NCI-H2029 treated with DMSO at 0.1 percent for 48 hours (cell line): ENCODE data around the gene GTF2A2.
A peak's percentile ranks its signal among the peaks of the same experiment; 100 is the strongest.
"Not testable (repeated sequence)": the region's sequence is repeated elsewhere in the genome, so short reads cannot be mapped to it uniquely, and the experiment has no call there.

ENCODE experiments used
- DNase-seq: peaks from one replicate; lab custom pipeline; 2025; lab: John Stamatoyannopoulos, UW

The GTF2A2 gene

GRCh38 chr15:59674361-59674877 is 17.1 kb upstream of the GTF2A2 start:
- no peak for DNase-seq

- DNase-seq = no peak
These were observed 11.2 kb upstream of the GTF2A2 start for GRCh38 chr15:59668556-59668955.

- DNase-seq = no peak
These were observed 4.9 kb upstream of the GTF2A2 start for GRCh38 chr15:59662260-59662659.

DNA sequence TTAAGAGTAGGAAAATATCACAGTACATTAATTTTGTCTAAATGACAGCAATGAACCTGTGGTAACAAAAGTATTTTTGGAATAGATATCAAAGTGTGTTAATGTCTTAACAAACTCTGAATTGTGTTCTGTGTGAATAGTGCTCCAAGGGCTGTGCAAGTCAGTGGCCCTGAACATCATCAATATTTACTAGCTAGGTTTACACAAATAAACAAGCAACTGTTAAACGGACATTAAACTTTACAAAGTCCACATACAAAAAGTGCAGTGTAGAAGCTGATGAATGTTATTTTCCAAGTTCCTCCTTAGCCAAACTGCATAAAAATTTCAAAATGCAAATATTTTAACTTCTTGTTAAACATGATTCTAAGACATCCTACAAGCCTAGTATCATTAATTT is 2.1 kb upstream of the GTF2A2 start:
- DNase-seq = no peak

DNA sequence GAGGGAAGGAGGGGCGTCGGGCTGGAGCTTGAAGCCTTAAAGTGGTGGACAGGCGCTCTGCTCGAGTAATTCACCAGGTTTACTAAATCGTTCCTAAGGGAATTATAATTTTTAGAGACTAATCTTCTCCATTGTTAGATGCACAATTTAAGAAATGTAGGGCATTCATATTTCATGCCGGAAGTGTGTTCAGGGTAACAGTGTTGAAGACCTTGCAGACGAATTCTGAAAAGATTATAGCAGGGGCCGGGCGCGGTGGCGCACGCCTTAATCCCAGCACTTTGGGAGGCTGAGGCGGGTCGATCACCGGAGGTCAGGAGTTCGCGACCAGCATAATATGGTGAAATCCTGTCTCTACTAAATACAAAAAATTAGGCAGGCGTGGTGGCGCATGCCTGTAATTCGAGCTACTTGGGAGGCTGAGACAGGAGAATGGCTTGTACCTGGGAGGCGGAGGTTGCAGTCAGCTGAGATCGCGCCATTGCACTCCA is 365 bp upstream of the GTF2A2 start:
- no peak for DNase-seq

- DNase-seq = no peak
These were observed 3.3 kb downstream of the GTF2A2 start for GRCh38 chr15:59654046-59654445.

GRCh38 chr15:59649603-59650002 is 7.7 kb downstream of the GTF2A2 start:
- peak; percentile 13 for DNase-seq

DNA sequence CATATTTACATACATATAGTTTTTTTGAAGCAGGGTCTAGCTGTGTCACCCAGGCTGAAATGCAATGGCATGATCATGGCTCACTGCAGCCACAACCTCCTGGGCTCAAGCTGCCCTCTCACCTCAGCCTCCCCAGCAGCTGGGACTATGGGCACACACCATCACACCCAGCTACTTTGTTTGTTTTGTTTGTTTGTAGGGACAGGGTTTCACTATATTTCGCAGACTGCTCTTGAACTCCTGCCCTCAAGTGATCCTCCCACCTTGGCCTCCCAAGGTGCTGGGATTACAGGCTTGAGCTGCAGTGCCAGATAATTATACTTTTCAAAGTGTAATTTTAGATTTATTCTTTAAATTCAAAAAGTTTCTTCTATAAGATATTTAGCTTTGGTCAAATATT is 10.2 kb downstream of the GTF2A2 start:
- DNase-seq = no peak

DNA sequence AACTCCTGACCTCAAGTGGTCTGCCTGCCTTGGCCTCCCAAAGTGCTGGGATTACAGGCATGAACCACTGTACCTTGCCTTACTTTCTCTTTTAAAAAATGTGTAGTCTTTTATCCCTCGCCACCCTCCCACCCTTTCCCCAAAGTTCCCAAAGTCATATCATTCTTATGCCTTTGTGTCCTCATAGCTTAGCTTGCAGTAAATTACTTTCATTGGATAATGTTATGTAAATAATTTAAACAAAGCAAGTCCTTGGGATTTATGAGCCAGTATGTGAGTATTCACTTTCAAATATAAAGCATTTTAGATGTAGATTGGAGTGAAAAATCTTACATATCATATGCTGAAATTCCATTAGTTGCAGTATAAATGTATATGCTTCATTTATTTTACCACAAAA is 11.0 kb downstream of the GTF2A2 start:
- no peak for DNase-seq

- not testable (repeated sequence) for DNase-seq
These were observed 11.5 kb downstream of the GTF2A2 start for GRCh38 chr15:59645812-59646211.

DNA sequence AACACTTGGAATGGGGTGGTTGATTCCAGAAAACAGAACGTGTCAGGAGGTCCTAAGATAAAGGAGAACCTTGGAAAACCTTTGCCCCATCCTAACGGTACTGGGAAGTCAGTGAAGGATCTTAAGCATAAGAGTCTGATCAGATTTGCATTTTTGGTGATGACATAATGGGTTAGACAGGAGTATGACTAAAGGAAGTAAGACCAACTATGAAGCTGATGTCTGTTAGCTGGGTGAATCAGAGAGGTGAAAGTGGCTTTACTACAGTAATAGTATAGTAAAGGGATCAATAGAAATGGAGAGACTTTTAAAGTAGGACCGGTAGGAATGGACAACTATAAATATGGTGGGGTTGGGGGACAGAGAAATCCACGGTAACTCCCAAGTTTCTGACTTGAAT is 12.6 kb downstream of the GTF2A2 start:
- DNase-seq = no peak

DNA sequence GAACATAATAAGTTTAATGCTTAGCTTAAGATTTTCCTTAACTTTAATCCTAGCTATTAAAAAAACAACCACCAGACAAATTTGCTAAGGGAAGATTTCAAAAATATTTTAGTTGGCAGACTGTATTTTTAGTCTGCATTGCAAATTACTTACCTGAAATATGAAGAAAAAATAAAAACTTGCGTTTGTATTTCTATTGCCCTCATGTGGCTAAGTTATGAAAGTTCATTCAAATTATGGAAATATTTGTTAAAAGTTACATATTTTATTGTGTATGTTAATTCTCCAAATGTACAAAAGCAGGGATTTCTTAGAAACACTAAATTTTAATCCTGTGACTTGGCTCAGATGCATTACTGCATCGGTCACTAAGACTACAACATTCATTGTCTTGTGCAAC is 15.0 kb downstream of the GTF2A2 start:
- DNase-seq = no peak

DNA sequence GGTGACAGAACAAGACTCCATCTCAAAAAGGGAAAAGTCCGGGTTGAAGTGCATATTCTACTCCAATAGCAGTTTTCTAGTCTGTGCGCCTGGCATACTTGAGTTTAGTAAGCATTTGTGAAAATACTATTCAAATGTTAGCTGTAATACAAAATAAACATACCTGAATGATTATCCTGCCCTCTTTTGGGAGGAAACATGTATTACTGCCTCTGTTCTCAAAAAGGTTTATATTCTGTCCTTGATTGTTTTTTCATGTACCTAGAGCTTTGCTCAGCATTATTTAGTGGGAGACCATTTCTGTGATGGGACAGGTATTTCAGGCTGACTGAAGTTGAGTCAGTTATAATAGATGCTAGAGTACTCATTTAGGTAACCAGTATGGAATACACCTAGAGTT is 19.8 kb downstream of the GTF2A2 start:
- DNase-seq = not testable (repeated sequence)

DNA sequence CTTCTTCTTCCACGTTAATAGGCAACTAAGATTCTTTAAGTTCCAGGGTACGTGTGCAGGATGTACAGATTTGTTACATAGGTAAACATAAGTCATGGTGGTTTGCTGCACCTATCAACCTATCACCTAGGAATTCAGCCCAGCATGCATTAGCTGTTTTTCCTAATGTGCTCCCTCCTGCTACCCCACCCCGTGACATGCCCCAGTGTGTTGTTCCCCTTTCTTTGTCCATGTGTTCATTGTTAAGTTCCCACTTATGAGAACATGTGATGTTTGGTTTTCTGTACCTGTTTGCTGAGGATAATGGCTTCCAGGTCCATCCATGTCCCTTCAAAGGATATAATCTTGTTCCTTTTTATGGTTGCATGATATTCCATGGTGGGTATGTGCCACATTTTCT is 21.1 kb downstream of the GTF2A2 start:
- DNase-seq = no peak

DNA sequence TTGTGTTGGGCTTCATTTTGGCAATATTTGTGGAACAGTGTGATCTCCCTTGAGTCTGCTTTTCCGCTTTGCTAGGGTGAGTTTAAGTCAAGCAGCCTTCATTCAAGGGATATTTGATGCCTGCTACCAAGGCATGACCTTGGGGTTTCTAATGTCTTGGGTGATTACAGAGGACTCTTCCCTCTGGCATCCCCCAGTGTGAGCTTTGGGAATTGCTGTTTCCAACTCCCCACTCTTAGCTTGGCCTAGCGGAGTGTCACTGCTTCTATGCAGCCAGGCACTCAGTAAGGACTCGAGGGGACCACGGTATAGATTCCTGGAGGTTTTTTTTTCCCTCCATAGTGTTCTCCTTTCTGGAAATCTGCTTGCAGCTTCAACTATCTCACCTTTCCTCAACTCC is 24.6 kb downstream of the GTF2A2 start:
- no peak for DNase-seq

DNA sequence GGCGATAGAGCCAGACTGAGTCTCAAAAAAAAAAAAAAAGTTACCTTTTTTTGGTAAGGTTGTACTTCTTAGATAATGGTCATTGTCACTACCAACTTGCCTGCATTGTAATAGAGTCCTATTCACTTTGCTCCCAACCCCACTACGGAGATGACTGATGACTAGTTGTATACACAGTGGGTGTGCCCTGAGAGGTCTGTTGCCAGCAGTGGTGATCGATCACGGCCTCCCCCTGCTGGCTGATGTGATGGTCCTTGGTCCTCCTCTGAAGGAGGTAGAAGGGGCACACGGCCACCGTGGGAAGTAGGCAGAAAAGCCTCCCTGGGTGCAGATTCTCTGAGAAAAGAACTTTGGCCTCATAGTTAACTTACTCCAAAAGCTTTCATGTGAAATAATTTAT is 35.0 kb downstream of the GTF2A2 start:
- no peak for DNase-seq

- DNase-seq = no peak
These were observed 38.9 kb downstream of the GTF2A2 start for GRCh38 chr15:59618406-59618805.

GRCh38 chr15:59616379-59616778 is 40.9 kb downstream of the GTF2A2 start:
- peak; percentile 5 for DNase-seq

DNA sequence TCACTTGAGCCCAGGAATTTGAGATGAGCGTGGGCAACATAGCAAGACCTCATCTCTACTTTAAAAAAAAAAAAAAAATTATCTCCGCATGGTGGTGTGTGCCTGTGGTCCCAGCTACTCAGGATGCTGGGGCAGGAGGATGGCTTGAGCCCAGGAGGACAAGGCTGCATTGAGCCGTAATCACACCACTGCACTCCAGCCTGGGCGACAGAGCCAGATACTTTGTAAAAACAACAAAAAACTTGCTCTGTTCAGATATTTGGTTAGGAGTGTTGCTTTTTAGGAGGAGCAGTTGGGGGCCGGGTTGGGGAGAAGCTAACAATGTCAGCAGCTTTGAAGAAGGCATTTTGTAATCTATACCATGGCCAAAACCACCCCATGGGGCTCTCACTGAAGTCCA is 41.7 kb downstream of the GTF2A2 start:
- DNase-seq = no peak

DNA sequence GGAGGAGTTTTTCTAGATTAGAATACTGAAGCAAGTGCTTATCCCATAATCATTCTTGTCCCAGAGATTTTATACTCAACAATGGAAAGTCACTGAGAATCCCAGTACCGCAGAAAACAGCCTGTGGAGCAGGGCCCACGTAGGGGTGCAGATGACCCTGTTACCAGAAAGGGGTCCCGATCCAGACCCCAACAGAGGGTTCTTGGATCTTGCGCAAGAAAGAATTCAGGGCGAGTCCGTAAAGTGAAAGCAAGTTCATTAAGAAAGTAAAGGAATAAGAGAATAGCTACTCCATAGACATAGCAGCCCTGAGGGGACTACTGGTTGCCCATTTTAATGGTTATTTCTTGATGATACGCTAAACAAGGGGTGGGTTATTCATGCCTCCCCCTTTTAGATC is 43.2 kb downstream of the GTF2A2 start:
- DNase-seq = no peak

DNA sequence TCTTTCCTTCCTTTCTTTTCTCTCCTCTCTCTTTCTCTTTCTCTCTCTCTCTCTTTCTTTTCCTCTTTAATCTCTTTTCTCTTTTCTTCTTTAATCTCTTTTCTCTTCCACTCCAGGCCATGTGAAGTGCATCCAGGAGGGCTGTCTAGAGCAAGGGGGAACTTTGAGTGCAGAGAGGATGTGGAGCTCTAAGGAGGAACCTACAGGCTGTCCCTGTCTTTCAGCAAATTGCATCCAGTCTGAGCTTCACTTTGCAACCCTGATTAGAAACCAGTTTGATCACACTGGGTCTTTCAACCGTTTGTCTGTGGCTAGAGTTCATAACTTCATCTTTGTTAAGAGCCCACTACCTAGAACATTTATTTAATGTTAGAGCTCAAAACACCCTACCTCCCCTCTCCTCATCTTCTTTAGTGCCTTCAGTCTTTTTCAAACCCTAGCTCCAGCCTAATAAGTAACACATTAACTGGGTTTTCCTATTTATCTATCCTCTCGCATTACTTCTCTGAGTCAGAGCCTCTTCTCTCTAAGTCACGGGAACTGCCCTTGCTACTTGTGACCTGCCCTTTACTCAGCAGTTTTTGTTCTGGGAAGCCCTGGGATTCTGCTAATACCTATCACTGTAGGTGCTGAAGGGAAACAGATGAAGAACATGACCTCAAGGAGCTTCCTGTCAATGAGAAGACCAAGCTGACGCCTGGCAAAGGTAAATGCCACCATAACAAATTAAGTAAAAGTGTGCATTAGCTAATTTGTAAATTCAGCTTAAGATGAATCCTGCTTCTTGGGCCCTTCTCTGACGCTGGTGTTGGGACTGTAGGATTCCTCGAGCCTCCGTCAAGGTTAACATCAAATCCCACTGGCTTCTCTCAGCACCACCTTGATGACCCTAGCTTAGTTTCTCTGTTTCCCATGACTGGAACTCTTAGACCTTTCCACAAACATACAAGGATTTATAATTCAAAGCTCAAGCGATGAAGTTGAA is 45.7 kb downstream of the GTF2A2 start, which contains the start of gene GCNT3:
Gene GCNT3 (plus strand): TSS at position 508 of the 985 bp plus-strand sequence. CDS start 6,456 bp downstream, outside the sequence.
- DNase-seq = no peak

DNA sequence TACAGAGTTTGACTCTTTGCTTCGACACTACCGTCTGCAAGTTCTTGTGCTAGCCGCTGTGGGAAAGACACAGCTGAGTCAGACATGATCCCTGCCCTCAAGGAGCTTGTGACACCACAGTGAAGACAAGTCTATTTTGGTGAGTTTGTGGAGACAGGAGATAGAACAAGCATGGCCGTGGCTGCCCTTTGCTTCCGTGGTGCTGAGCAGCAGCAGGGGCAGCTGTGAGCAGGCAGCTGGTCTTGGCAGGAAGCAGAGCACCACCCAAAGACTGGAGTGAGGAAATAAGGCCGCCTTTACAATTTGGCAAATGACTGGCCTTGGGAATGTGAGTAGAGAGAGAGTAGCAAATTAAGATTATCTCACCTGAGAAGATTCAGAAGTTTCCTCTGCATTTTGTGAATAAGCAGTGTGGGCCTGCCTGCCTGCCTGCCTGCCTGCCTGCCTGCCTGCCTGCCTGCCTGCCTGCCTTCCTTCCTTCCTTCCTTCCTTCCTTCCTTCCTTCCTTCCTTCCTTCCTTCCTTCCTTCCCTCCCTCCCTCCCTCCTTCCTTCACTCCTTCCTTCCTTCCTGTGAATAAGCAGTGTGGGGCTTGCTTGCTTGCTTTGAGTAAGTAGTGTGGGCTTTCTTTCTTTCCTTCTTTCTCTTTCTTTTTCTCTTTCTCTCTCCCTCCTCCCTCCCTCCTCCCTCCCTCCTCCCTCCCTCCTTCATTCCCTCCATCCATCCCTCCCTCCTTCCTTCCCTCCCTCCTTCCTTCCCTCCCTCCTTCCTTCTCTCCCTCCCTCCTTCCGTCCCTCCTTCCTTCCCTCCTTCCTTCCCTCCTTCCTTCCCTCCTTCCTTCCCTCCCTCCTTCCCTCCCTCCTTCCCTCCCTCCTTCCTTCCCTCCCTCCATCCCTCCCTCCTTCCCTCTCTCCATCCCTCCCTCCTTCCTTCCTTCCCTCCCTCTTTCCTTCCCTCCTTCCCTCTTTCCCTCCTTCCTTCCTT is 47.3 kb downstream of the GTF2A2 start:
- DNase-seq = no peak
